GM12878 (cell line): ENCODE data around the gene FOXP1. TPM values are rescaled to one million over a fixed set of nuclear protein-coding genes. Genes with fewer than 3 reads are reported as not detected.

Source experiments
- ATAC-seq: fragments of 200-7000 bp; cut with Tn5 transposase; 3 replicates; pipeline ENCODE4 v1.9.1; 2020; ENCODE audit warnings: mild to moderate bottlenecking, moderate library complexity
- BruUV-seq: library from RNA; stranded (reverse); fragments of 400-500 nt; replicated peaks from 2 replicates; lab custom pipeline; 2021; lab: Mats Ljungman, UMichigan
- CTCF ChIA-PET: fragments of 300-600 bp; sonication (Branson Sonifier 250); formaldehyde crosslinking; extraction: SDS; loops from one replicate; lab custom pipeline; 2021; ENCODE audit warnings: inconsistent platforms; lab: Yijun Ruan, JAX
- POLR2A ChIA-PET: fragments of 350-600 bp; formaldehyde crosslinking; extraction: SDS; loops from one replicate; lab custom pipeline; 2021; ENCODE audit warnings: inconsistent platforms; lab: Charles Lee
- RAD21 ChIA-PET: fragments of 300-600 bp; sonication (Branson Sonifier 250); formaldehyde crosslinking; loops from one replicate; lab custom pipeline; 2023; ENCODE audit warnings: antibody characterized with exemption; ENCODE audit not compliant: unreplicated experiment; lab: Charles Lee
- SMC1A ChIA-PET: fragments of 300-600 bp; sonication (Branson Sonifier 250); formaldehyde crosslinking; loops from one replicate; lab custom pipeline; 2023; ENCODE audit not compliant: unreplicated experiment, uncharacterized antibody; lab: Charles Lee
- DNase-seq: peaks from one replicate; pipeline ENCODE4 v3.0.0-alpha.2; 2011; ENCODE audit warnings: low read depth, low spot score
- FAIRE-seq: peaks from 3 replicates; lab custom pipeline; 2011; peaks lifted over from hg19 to GRCh38; lab: Jason Lieb, UNC
- H2AFZ ChIP-seq: 2 replicates; pipeline ENCODE4 v1.6.0; 2011; ENCODE audit warnings: low read depth, low read length, control low read depth; ENCODE audit not compliant: control insufficient read depth
- H3K27ac ChIP-seq: 2 replicates; pipeline ENCODE4 v1.5.1; 2011; ENCODE audit warnings: control low read depth; ENCODE audit not compliant: control insufficient read depth, insufficient read depth
- H3K27me3 ChIP-seq, 2 experiments: replicated peaks in 1 of 2; 2 replicates each; pipeline versions ENCODE4 v1.6.0 to v1.6.1; 2011; ENCODE audit warnings: low read length in 1 of 2; ENCODE audit not compliant: control insufficient read depth in 2 of 2, insufficient read depth in 2 of 2
- H3K36me3 ChIP-seq, 2 experiments: 2 replicates each; pipeline ENCODE4 v1.5.1; 2011; ENCODE audit warnings: low read length in 1 of 2; ENCODE audit not compliant: control insufficient read depth in 2 of 2, insufficient read depth in 2 of 2
- H3K4me1 ChIP-seq: 2 replicates; pipeline ENCODE4 v1.6.1; 2011; ENCODE audit warnings: mild to moderate bottlenecking, low read length, moderate library complexity, mixed read lengths; ENCODE audit not compliant: control insufficient read depth, insufficient read depth
- H3K4me2 ChIP-seq: 2 replicates; pipeline ENCODE4 v1.6.0; 2011; ENCODE audit warnings: control low read depth; ENCODE audit not compliant: control insufficient read depth, insufficient read depth
- H3K4me3 ChIP-seq: fragments of 200-600 bp; sonication (generic); 2 replicates; pipeline ENCODE4 v1.5.1; 2016
- H3K79me2 ChIP-seq: 2 replicates; pipeline ENCODE4 v1.6.0; 2011; ENCODE audit warnings: low read length; ENCODE audit not compliant: control insufficient read depth, insufficient read depth
- H3K9ac ChIP-seq: 2 replicates; pipeline ENCODE4 v1.8.0; 2011; ENCODE audit warnings: low read length, control low read depth, mixed read lengths; ENCODE audit not compliant: control insufficient read depth, insufficient read depth
- H3K9me3 ChIP-seq: replicated peaks from 3 replicates; pipeline ENCODE4 v1.5.1; 2011; ENCODE audit warnings: mild to moderate bottlenecking, low read length; ENCODE audit not compliant: control insufficient read depth, insufficient read depth
- H4K20me1 ChIP-seq: 2 replicates; pipeline ENCODE4 v1.6.0; 2011; ENCODE audit not compliant: control insufficient read depth, insufficient read depth
- CBX5 ChIP-seq: sonication (generic); IDR thresholded peaks from 2 replicates; pipeline ENCODE4 v1.6.1; 2016; ENCODE audit warnings: low read depth, moderate library complexity, mild to moderate bottlenecking, inconsistent platforms
- CHD4 ChIP-seq: fragments of 200-600 bp; sonication (generic); IDR thresholded peaks from 2 replicates; pipeline ENCODE4 v1.6.1; 2016; ENCODE audit warnings: mild to moderate bottlenecking
- NFIC ChIP-seq: IDR thresholded peaks from 2 replicates; pipeline ENCODE4 v1.6.1; 2012; ENCODE audit warnings: low read depth, mild to moderate bottlenecking, inconsistent platforms, low read length, moderate library complexity
- NRF1 ChIP-seq: conservative IDR thresholded peaks from 2 replicates; pipeline ENCODE4 v1.6.1; 2011; ENCODE audit warnings: mild to moderate bottlenecking, low read depth, low read length, improper control_type of control experiment
- PAX8 ChIP-seq: fragments of 450-650 bp; IDR thresholded peaks from 2 replicates; pipeline ENCODE4 v1.6.1; 2017; ENCODE audit warnings: mild to moderate bottlenecking, moderate library complexity
- RELB ChIP-seq: fragments of 450-650 bp; IDR thresholded peaks from 2 replicates; pipeline ENCODE4 v1.6.1; 2017; ENCODE audit warnings: low read depth, mild to moderate bottlenecking, moderate library complexity
- SREBF2 ChIP-seq: IDR thresholded peaks from 2 replicates; pipeline ENCODE4 v1.6.1; 2012; ENCODE audit warnings: mild to moderate bottlenecking, low read length
- WRNIP1 ChIP-seq: IDR thresholded peaks from 2 replicates; pipeline ENCODE4 v1.6.1; 2011; ENCODE audit warnings: low read depth, low read length, improper control_type of control experiment, borderline replicate concordance
- WGBS: methylation state at CpG from one replicate; pipeline ENCODE4 v1.1.6; 2016; ENCODE audit warnings: low lambda C conversion rate; ENCODE audit not compliant: insufficient replicate concordance, insufficient coverage; ENCODE audit errors: missing lambda C conversion rate; 5-methylcytosine and 5-hydroxymethylcytosine counted together
- in situ Hi-C: fragments of 300-500 bp; cut with MboI; formaldehyde crosslinking; loops from 9 replicates; pipeline ENCODE4 v1.14.3; 2018; ENCODE audit warnings: mixed read lengths
- intact Hi-C: fragments of 100-400 bp; cut with micrococcal nuclease; formaldehyde crosslinking; loops from one replicate; pipeline ENCODE4 v1.14.2; 2022; ENCODE audit not compliant: unreplicated experiment
- polyA plus RNA-seq, 11 experiments: library from polyadenylated mRNA; depleted of rRNA in 4 of 11; unstranded in 6 of 11; stranded (reverse) in 5 of 11; fragments of >200 nt; fragmentation: Nextera tagmentation in 4 of 11; fragmentation: Illumina TruSeq in 1 of 11; extraction: Ambion mirVana in 4 of 11; extraction: Trizol in 1 of 11; gene quantifications; 1 replicate in 1 of 11; 2 replicates in 10 of 11; pipeline versions ENCODE4 v1.2.1 to v1.2.3, GENCODE V29; 2011 to 2016; ENCODE audit warnings: inconsistent platforms in 2 of 11, missing spikeins in 2 of 11, low read depth in 1 of 11
- total RNA-seq, 4 experiments: library from RNA; depleted of rRNA in 3 of 4; stranded (reverse); fragments of >200 nt in 3 of 4; fragmentation: Illumina TruSeq in 1 of 4; extraction: Trizol in 1 of 4; gene quantifications; 2 replicates each; pipeline versions ENCODE4 v1.2.1 to v1.2.3, GENCODE V29; 2013 to 2021

The FOXP1 gene
- total and polyA plus RNA-seq, 10 of the 15 experiments (the other 5 are each of a cell fraction or from before 2014, with no cell fraction given) = 0.05 to 1.6 (median 0.20) TPM; not detected in 1

GRCh38 chr3:71186801-71187200 is 396.7 kb downstream of the FOXP1 start:
- ATAC-seq (no peak), FAIRE-seq (no peak), DNase-seq (no peak)
- RAD21 ChIA-PET = no interaction called here
- no peaks in the 10 kb centered on the region for H3K4me1 ChIP-seq
- no peak overlapping the region for H3K9ac ChIP-seq
- intact Hi-C loops (no loop called here), in situ Hi-C loops (no loop called here)
- POLR2A ChIA-PET = no interaction called here
- no peak overlapping the region for H3K4me3 ChIP-seq
- TF ChIP-seq SREBF2 (no peak), CBX5 (no peak), NRF1 (no peak), RELB (no peak), NFIC (no peak), WRNIP1 (no peak), CHD4 (no peak), PAX8 (no peak)
- H3K36me3 ChIP-seq = no peaks in the 10 kb centered on the region
- no TSS peak for BruUV-seq
- H4K20me1 ChIP-seq = no peaks in the 10 kb centered on the region
- H3K27me3 ChIP-seq = no peaks in the 10 kb centered on the region; a peak in 1 of 4 replicates
- SMC1A ChIA-PET = no interaction called here
- no peak overlapping the region for H3K27ac ChIP-seq
- H3K79me2 ChIP-seq = no peaks in the 10 kb centered on the region
- 90% methylated on average over 2 of the region's 2 CpGs for WGBS
- CTCF ChIA-PET = no interaction called here
- no peak overlapping the region for H2AFZ ChIP-seq
- no peaks in the 10 kb centered on the region for H3K9me3 ChIP-seq
- H3K4me2 ChIP-seq = no peak overlapping the region
